Activated CD4-positive, alpha-beta memory T cell treated with anti-CD3 and anti-CD28 coated beads, Interleukin-2, amount 10 ng/mL, durations not matched to agents 7 days and 5 days (primary cell): Measurements from ENCODE around the gene PNPLA2. TPM values are rescaled to one million over a fixed set of nuclear protein-coding genes. Genes with fewer than 3 reads are reported as not detected.

Experiments used
- CTCF ChIA-PET: fragments of 350-600 bp; sonication (Branson Sonifier 250); formaldehyde crosslinking; loops from one replicate; lab custom pipeline; 2021; ENCODE audit warnings: antibody characterized with exemption, inconsistent platforms; lab: Charles Lee
- POLR2A ChIA-PET: fragments of 350-600 bp; sonication (Branson Sonifier 250); formaldehyde crosslinking; loops from one replicate; lab custom pipeline; 2021; ENCODE audit warnings: antibody characterized with exemption; lab: Charles Lee
- DNase-seq: peaks from one replicate; pipeline ENCODE4 v3.0.0-alpha.2; 2020
- H3K27ac Mint-ChIP-seq: one replicate; pipeline ENCODE4 v1.8.0; 2021; ENCODE audit warnings: mild to moderate bottlenecking, mixed read lengths
- H3K27me3 Mint-ChIP-seq: one replicate; pipeline ENCODE4 v1.8.0; 2021; ENCODE audit warnings: mixed read lengths
- H3K36me3 Mint-ChIP-seq: one replicate; pipeline ENCODE4 v1.8.0; 2021; ENCODE audit warnings: low read depth, mixed read lengths
- H3K4me1 Mint-ChIP-seq: one replicate; pipeline ENCODE4 v1.8.0; 2021; ENCODE audit warnings: mixed read lengths
- H3K4me3 Mint-ChIP-seq: one replicate; pipeline ENCODE4 v1.8.0; 2021; ENCODE audit warnings: mild to moderate bottlenecking, mixed read lengths
- H3K9me3 Mint-ChIP-seq: one replicate; pipeline ENCODE4 v1.8.0; 2021; ENCODE audit warnings: mixed read lengths
- total RNA-seq, 2 experiments: library from RNA; stranded (reverse); gene quantifications; one replicate each; pipeline ENCODE4 v1.2.3, GENCODE V29; 2021

The PNPLA2 gene
- total RNA-seq, 2 experiments from 2014 or later = 66.8 to 70.9 TPM

DNA sequence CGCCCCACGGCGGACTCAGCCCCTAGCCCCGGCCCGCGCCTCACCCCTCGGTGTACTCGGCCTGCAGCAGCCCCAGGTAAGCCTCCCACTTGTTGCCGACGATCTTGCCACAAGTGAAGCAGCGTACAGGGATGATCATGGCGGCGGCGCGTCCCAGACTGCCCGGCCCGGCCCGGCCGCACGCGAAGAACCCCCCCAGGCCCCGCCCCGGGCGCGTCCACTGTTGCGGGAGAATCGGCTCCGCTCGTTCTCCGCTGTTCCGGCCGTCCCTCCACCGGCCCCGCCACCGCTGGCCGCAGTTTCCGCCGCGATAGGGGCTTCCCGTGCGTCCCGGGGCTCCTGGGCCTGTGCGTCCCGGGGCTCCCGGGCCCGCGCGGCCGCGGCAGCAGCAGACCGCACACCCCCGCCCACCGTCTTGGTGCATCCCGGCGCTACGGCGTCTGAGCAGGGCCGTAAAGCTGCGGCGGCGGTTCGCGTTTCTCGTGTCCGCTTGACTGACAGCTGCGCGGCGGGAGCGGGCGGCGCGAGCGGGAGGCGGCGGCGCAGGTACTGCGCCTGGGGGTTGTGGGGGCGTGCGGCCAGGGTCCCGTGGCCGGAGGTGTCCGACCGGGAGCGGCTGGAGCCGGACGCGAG is 23.8 kb downstream of the PNPLA2 start, which contains the start of the genes POLR2L and TSPAN4:
TSS of gene POLR2L (minus strand) at position 160 of the 633 bp plus-strand sequence. CDS start at position 139, 21 bp downstream.
TSS of gene TSPAN4 (plus strand) at position 483 of the 633 bp plus-strand sequence. CDS start 7,453 bp downstream, outside the sequence.
- ChIA-PET POLR2A (interaction anchor here (0.6 to 5.2 kb wide), 16 partner anchors 9 to 274 kb away, joined by 3 to 45 read pairs (median 4); partner anchors contain the start of genes CD151, CRACR2B, GATD1 and PNPLA2), CTCF (interaction anchor here (1.2 to 1.4 kb wide), 3 partner anchors 12 to 86 kb away, joined by 3 to 4 read pairs (median 3); no protein-coding TSS in a partner anchor)
- Mint-ChIP-seq H3K27me3 (no peaks in the 10 kb centered on the region), H3K36me3 (peaks cover 16% of the 10 kb centered on the region), H3K27ac (peak within 1 kb of the TSS; percentile 76), H3K4me1 (peaks cover 24% of the 10 kb centered on the region), H3K4me3 (peak within 1 kb of the TSS; percentile 83), H3K9me3 (no peaks in the 10 kb centered on the region)
- DNase-seq = peak; percentile 88

DNA sequence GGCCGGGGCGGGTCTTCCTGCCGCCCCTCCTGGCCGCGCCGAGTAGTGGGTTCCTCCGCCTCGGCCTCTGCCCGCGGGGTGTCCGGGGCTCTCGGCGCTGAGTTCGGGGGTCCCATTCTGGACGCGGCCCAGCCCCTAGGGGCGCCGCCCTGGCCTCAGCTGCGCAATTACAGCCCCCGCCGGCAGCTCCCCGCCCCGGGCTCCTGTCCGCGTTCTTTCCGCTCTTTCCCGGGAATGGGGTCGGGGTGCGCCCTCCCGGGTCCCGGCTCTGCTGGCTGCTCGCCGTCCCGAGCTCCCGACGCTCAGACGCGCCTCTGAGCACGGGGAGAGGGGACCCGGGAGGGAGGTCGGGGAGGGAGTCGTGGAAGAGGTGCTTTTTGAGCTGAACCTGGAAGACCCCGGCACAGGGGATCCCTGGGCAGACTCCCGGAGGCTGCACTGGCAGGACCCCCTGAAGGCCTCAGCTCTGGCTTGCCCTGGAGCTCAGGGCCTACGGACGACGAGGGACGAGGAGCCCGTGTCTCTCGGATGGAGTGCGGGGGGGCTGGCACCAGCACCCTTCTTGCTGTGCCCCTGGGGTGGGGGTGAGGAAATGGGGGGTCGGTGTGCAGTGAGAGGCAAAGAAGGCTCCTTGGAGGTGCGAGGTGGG is 24.5 kb downstream of the PNPLA2 start:
- Mint-ChIP-seq H3K27ac (no peak overlapping the region), H3K9me3 (no peaks in the 10 kb centered on the region), H3K4me1 (peaks cover 24% of the 10 kb centered on the region), H3K27me3 (no peaks in the 10 kb centered on the region), H3K4me3 (peak overlapping the region; percentile 61), H3K36me3 (peaks cover 13% of the 10 kb centered on the region)
- CTCF ChIA-PET = interaction anchor here (1.2 to 1.4 kb wide), 3 partner anchors 12 to 86 kb away, joined by 3 to 4 read pairs (median 3); no protein-coding TSS in a partner anchor
- POLR2A ChIA-PET = interaction anchor here (0.6 to 5.2 kb wide), 15 partner anchors 8 to 275 kb away, joined by 3 to 45 read pairs (median 4); partner anchors contain the start of genes CD151, CRACR2B, GATD1 and PNPLA2
- no peak for DNase-seq

DNA sequence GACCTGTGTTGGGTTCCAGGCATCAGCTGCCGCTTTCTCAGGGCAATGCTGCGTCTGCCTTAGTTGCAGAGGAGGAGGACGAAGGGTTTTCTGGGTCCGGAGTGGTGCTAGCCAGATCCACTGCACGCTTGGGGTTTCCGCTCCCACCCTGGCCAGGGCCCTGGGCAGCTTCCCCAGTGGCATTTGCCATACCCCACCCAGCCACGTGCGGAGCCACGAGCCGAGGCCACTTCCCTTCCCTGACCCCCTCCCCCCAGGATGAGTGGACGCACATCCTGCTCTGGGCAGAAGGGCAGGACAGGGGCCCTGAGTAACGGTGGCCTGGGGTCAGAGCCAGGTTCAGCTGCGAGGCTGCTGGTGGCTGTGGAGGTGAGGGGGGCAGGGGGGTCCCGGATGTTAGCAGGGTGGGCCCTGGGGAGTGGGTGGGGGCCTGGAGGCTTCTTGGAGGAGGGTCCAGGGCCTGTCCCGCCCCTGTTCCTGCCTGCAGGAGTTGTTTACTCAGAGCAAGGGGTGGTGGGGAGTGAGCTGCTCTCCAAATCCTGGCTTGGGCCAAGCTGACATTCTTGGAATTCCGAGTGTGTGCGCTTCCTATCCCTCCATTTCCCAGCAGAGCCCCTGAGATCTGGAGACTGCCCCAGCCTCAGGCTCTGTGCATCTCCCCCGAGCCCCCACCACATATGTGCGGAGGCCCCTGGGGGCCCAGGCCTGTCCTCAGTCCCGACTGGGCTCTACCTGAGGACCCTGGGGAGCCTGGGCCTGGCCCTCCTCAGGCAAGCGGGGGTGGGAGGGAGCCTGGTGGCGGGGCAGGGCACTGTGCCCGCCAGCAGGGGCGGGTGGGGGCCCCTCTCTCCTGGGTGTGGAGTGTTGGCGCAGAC is 25.3 kb downstream of the PNPLA2 start:
- no peak overlapping the region for H3K27ac Mint-ChIP-seq
- DNase-seq = no peak

DNA sequence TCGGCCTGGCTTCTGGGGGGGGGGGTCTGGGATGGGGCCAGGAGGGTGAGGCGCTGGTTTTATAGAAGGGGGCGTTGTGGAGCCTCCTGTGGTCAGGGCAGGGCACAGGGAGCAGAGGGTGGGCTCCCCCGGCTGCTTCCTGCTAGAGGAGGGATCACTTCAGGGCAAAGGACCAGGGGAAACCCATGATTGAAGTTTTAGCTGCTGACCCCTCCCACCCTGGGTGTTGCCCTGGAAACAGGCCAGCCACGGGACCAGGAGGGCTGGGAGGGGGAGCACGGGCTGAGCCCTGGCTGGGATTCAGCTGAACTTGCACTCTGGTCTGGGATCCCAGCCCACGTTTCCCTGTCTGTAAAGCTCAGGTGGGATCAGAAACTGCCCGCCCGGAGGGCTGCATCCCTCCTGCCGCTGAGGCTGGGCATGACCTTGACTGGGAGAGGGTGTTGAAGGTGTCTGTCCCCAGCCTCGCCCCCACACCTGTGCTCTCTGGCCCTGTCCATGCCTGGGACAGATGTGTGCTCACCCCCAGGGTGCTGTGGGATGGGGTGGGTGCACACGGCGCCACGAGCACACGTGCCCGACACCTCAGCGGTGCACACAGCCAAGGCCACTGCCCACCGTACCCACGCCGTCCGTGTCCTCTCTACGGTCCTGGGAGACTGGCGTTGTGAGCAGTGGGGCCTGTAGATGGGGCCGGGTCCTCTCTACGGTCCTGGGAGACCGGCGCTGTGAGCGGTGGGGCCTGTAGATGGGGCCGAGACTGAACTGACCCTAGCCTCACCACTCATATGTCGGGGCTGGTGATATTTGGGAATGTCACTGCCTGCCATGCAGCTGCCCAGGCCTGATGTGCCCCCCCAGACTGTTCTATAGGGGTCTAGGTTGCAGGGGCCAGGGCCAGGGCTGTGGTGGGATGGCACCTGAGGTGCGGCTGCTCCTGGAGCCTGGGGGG is 26.3 kb downstream of the PNPLA2 start:
- DNase-seq = no peak
- Mint-ChIP-seq H3K4me1 (peaks cover 30% of the 10 kb centered on the region), H3K27ac (no peak overlapping the region), H3K9me3 (no peaks in the 10 kb centered on the region), H3K27me3 (peaks cover 8% of the 10 kb centered on the region), H3K4me3 (no peak overlapping the region), H3K36me3 (peaks cover 5% of the 10 kb centered on the region)
- ChIA-PET POLR2A (no interaction called here), CTCF (no interaction called here)

More for the DNA sequence above, 25.3 kb downstream of the PNPLA2 start:
- Mint-ChIP-seq H3K27me3 (peaks cover 5% of the 10 kb centered on the region), H3K9me3 (no peaks in the 10 kb centered on the region), H3K4me1 (peaks cover 30% of the 10 kb centered on the region), H3K4me3 (peak overlapping the region; percentile 61), H3K36me3 (peaks cover 7% of the 10 kb centered on the region)
- POLR2A ChIA-PET = interaction anchor here (1.1 to 5.2 kb wide), 6 partner anchors 11 to 268 kb away, joined by 3 to 45 read pairs (median 24); partner anchors contain the start of genes CD151, CRACR2B, PNPLA2 and RPLP2
- CTCF ChIA-PET = interaction anchor here (1.2 to 1.4 kb wide), 3 partner anchors 13 to 85 kb away, joined by 3 to 4 read pairs (median 3); no protein-coding TSS in a partner anchor

DNA sequence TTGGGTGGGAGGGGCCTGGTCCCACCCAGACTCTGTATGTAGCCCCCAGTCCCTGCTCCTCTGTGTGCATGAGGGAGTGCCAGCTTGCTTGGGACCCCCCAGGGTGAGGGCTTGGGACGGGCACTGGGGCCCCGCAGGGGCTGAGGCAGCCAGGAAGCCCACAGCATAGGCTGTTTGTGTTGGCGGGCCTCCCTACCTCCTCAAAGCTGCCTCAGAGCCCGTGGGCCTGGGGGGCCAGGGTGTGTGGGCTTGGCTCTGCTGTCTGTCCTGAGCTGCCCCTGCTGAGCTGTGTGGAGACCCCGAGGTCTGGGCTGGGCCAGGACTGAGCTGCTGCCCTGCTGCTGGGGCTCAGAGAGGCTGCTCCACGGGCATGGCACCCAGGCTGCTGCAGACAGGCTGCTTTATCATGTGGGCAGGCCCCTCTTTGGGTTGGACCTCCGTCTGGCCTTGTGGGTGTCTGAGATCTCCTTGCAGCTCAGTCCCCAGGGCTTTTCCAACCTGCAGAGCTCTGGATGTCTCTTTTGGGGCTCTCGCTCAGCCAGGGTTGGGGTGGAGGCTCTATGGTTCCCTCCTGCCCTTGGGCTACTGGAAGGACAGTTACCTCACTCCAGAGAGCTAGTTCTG is 27.3 kb downstream of the PNPLA2 start:
- Mint-ChIP-seq H3K9me3 (no peaks in the 10 kb centered on the region), H3K36me3 (no peaks in the 10 kb centered on the region), H3K27ac (no peak overlapping the region), H3K4me3 (no peak overlapping the region), H3K27me3 (peaks cover 8% of the 10 kb centered on the region), H3K4me1 (peaks cover 20% of the 10 kb centered on the region)
- POLR2A ChIA-PET = no interaction called here
- CTCF ChIA-PET = no interaction called here
- DNase-seq = no peak

DNA sequence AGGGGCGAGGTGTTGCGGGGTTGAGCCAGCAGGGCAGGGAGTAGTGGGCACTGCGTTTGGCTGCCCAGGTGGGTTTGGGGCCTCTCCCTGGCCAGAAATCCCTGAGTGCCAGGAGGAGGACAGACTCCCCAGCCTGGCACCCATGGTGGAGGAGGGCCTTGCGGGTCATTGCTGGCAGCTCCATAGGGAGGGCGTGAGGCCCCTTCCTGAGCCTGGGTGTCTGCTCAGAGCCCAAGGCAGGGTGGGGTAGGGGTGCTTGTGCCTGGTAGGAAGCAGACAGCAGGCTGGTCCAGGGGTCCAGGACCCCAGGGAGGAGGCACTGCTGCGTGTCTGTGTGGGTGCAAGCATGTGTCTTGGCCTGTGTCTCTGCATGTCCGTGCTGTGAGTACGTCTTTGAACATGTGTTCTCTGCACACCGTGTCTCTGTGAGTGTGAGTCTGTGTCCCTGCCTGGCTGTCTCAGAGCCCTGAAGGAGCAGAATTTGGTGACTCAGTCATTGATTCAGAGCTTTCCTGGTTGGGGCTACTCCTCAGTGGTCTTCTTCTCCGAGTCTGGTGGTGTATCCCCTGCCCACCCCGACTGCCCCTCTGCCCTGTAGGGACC is 27.9 kb downstream of the PNPLA2 start:
- H3K4me1 Mint-ChIP-seq = peaks cover 14% of the 10 kb centered on the region
- H3K27me3 Mint-ChIP-seq = peaks cover 11% of the 10 kb centered on the region
- no peak overlapping the region for H3K27ac Mint-ChIP-seq
- no peak for DNase-seq
- ChIA-PET CTCF (no interaction called here), POLR2A (no interaction called here)
- no peaks in the 10 kb centered on the region for H3K36me3 Mint-ChIP-seq
- H3K9me3 Mint-ChIP-seq = no peaks in the 10 kb centered on the region
- no peak overlapping the region for H3K4me3 Mint-ChIP-seq

DNA sequence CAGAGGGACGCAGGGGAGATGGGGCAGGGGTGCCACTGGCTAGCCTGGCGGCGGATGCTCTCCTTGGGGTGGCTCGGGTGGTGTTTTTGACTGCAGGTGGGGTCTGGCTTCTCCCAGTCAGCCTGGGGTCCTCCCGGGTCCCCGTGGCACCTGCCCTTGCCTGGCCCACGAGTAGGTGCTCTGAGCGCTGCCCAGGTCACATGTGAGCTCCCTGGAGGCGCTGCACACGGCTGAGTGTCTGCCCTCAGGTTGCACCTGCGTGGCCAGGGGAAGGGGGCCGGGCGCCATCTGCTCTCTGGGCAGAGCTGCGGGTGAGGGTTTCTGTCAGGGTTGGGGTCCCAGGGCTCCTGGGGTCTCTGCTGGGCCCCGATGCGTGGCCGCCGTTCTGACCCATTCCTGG is 29.2 kb downstream of the PNPLA2 start:
- Mint-ChIP-seq H3K4me3 (no peak overlapping the region), H3K27me3 (peaks cover 11% of the 10 kb centered on the region), H3K9me3 (no peaks in the 10 kb centered on the region), H3K4me1 (peaks cover 14% of the 10 kb centered on the region), H3K27ac (no peak overlapping the region), H3K36me3 (no peaks in the 10 kb centered on the region)
- ChIA-PET CTCF (interaction anchor here (0.8 to 2.2 kb wide), 5 partner anchors 10 to 205 kb away, joined by 3 to 10 read pairs (median 5); no protein-coding TSS in a partner anchor), POLR2A (interaction anchor here (0.9 to 1.3 kb wide), 2 partner anchors 29 to 203 kb away, joined by 3 to 4 read pairs; partner anchors contain the start of gene PNPLA2)
- DNase-seq = no peak

DNA sequence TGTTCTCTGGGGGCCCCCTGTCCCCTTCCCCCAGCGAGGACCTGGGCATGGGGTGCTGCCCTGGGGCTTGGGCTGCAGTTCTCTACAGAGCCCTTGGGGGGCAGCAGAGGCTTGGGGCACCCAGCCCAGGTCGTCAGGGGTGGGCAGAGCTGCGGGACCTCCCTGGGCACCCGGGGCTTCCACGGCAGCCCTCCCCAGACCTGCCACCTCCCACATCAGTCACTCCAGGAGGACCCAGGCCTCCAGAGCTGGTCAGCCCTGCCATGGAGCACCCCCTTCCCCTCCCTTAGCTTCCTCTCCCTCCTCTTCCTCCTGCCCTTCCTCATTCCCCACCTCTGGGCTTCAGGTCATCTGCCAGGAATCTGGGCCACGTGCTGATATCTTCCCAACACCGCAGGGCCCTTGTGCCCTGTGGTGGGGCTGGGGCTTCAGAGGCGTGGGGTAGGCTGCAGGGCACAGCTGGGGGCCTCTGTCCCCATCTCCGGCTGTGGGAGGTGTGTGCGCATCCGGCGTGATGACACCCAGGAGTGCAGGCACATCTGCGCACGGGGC is 29.7 kb downstream of the PNPLA2 start:
- CTCF ChIA-PET = interaction anchor here (0.8 to 2.2 kb wide), 6 partner anchors 9 to 205 kb away, joined by 3 to 10 read pairs (median 6); no protein-coding TSS in a partner anchor
- Mint-ChIP-seq H3K4me1 (peaks cover 12% of the 10 kb centered on the region), H3K36me3 (no peaks in the 10 kb centered on the region), H3K4me3 (peak overlapping the region; percentile 21), H3K9me3 (no peaks in the 10 kb centered on the region), H3K27ac (no peak overlapping the region), H3K27me3 (peaks cover 11% of the 10 kb centered on the region)
- POLR2A ChIA-PET = interaction anchor here (0.9 to 1.3 kb wide), 2 partner anchors 29 to 202 kb away, joined by 3 to 4 read pairs; partner anchors contain the start of gene PNPLA2
- peak; percentile 71 for DNase-seq

DNA sequence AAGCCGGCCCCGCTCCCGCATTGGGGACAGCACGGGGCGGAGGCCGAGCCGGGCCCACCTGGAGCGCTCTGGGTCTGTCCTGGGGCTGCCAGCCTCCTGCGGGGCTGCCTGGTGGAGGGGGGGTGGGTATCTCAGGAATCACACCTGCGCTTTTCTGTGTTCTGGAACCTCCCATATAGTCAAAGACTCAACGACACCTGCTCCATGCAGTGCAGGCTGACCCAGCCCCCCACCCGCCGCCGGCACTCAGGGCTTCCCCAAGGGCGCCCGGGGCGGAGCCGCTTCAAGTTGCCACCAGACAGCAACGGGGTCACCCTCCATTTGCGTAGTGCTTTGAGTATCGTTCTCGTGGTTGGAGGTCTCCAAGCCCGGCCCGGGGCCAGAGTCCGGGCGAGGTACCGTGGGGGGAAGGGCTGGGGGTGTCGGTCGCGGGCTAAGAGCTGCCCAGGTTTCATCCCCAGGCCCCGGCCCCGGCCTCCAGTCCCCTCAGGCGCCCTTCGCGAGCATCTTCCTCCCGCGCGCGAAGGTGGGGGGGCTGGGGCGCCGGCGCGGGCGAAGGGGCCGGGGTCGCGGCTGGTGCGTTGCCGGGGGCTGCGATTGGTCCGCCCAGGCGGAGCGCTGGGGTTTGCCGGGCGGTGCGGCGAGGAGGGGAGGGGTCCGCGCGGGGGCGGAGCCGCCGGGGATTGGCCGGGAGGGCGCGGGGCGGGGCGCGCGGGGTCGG is 30.6 kb downstream of the PNPLA2 start:
- Mint-ChIP-seq H3K9me3 (no peaks in the 10 kb centered on the region), H3K27ac (no peak overlapping the region), H3K4me1 (peaks cover 7% of the 10 kb centered on the region), H3K27me3 (peaks cover 11% of the 10 kb centered on the region), H3K4me3 (peak overlapping the region; percentile 53), H3K36me3 (no peaks in the 10 kb centered on the region)
- DNase-seq = no peak
- ChIA-PET POLR2A (no interaction called here), CTCF (interaction anchor here (0.9 to 2.2 kb wide), 3 partner anchors 8 to 202 kb away, joined by 7 to 10 read pairs (median 8); no protein-coding TSS in a partner anchor)
